K562 (cell line): ENCODE measurements around the gene HNRNPF. TPM values are rescaled to one million over a fixed set of nuclear protein-coding genes. Genes with fewer than 3 reads are reported as not detected.

Experiments
- BCOR ChIP-seq: fragments of 450-650 bp; IDR thresholded peaks from 2 replicates; pipeline ENCODE4 v1.6.1; 2016
- CC2D1A ChIP-seq: fragments of 450-650 bp; IDR thresholded peaks from 2 replicates; pipeline ENCODE4 v1.6.1; 2017; ENCODE audit warnings: mild to moderate bottlenecking
- DMBX1 ChIP-seq: fragments of 250-450 bp; sonication (Bioruptor Pico); IDR thresholded peaks from 2 replicates; pipeline ENCODE4 v1.8.0; 2022; ENCODE audit warnings: inconsistent platforms, mild to moderate bottlenecking, moderate library complexity, borderline replicate concordance
- ERF ChIP-seq: fragments of 450-650 bp; formaldehyde crosslinking; IDR thresholded peaks from 2 replicates; pipeline ENCODE4 v1.4.0; 2020; ENCODE audit warnings: mild to moderate bottlenecking, mixed read lengths
- HDAC2 ChIP-seq: fragments of 450-650 bp; IDR thresholded peaks from 2 replicates; pipeline ENCODE4 v1.6.1; 2016; ENCODE audit warnings: mild to moderate bottlenecking
- KAT8 ChIP-seq: fragments of 450-650 bp; IDR thresholded peaks from 2 replicates; pipeline ENCODE4 v1.6.1; 2016; ENCODE audit warnings: low read depth, mild to moderate bottlenecking
- KDM5B ChIP-seq: fragments of 200-600 bp; sonication (generic); IDR thresholded peaks from 2 replicates; pipeline ENCODE4 v1.6.1; 2012; ENCODE audit warnings: low read depth, mild to moderate bottlenecking, moderate library complexity, low read length, control low read depth, inconsistent platforms; ENCODE audit not compliant: insufficient replicate concordance
- MCM2 ChIP-seq: fragments of 450-650 bp; IDR thresholded peaks from 2 replicates; pipeline ENCODE4 v1.6.1; 2017; ENCODE audit warnings: low read depth, mild to moderate bottlenecking
- MIER1 ChIP-seq: fragments of 450-650 bp; IDR thresholded peaks from 2 replicates; pipeline ENCODE4 v1.6.1; 2016; ENCODE audit warnings: antibody characterized with exemption, mild to moderate bottlenecking, low read depth
- OTX1 ChIP-seq: fragments of 450-650 bp; formaldehyde crosslinking; IDR thresholded peaks from 2 replicates; pipeline ENCODE4 v1.4.0; 2022; ENCODE audit warnings: mild to moderate bottlenecking
- PHF21A ChIP-seq: fragments of 450-650 bp; IDR thresholded peaks from 2 replicates; pipeline ENCODE4 v1.6.1; 2017; ENCODE audit warnings: low read depth, borderline replicate concordance
- SIN3A ChIP-seq, 2 experiments: fragments of 150-350 bp in 1 of 2; IDR thresholded peaks; 2 replicates each; pipeline ENCODE4 v1.6.1; 2011 to 2016; ENCODE audit warnings: borderline replicate concordance in 2 of 2, low read depth in 2 of 2, low read length in 2 of 2, mild to moderate bottlenecking in 2 of 2, moderate library complexity in 2 of 2; ENCODE audit not compliant: control insufficient read depth in 1 of 2
- SMARCB1 ChIP-seq: IDR thresholded peaks from 2 replicates; pipeline ENCODE4 v1.6.1; 2011; ENCODE audit warnings: improper control_type of control experiment, low read depth; ENCODE audit not compliant: insufficient read length
- SNIP1 ChIP-seq: fragments of 450-650 bp; IDR thresholded peaks from 2 replicates; pipeline ENCODE4 v1.7.1; 2017; ENCODE audit warnings: low read depth, mild to moderate bottlenecking
- SRSF3 ChIP-seq: fragments of 200-400 bp; formaldehyde crosslinking; IDR thresholded peaks from 2 replicates; pipeline ENCODE4 v1.6.1; 2016; ENCODE audit warnings: mild to moderate bottlenecking, low read length, moderate library complexity; ENCODE audit not compliant: insufficient read depth
- TAF7 ChIP-seq: fragments of 450-650 bp; IDR thresholded peaks from 2 replicates; pipeline ENCODE4 v1.6.1; 2016; ENCODE audit warnings: missing genetic modification characterization, missing compliant biosample characterization
- TAL1 ChIP-seq: fragments of 450-650 bp; IDR thresholded peaks from 2 replicates; pipeline ENCODE4 v1.6.1; 2016; ENCODE audit warnings: mild to moderate bottlenecking
- TEAD1 ChIP-seq, 2 experiments: fragments of 450-650 bp in 1 of 2; sonication (generic) in 1 of 2; formaldehyde crosslinking; IDR thresholded peaks; 2 replicates each; pipeline versions ENCODE4 v1.4.0 to v1.8.0; 2020 to 2022; ENCODE audit warnings: mild to moderate bottlenecking in 2 of 2, missing genetic modification reagents in 1 of 2
- THRAP3 ChIP-seq: fragments of 450-650 bp; IDR thresholded peaks from 2 replicates; pipeline ENCODE4 v1.6.1; 2016; ENCODE audit warnings: mild to moderate bottlenecking, inconsistent platforms, borderline replicate concordance
- ZFP30 ChIP-seq: fragments of 250-450 bp; sonication (Bioruptor Pico); IDR thresholded peaks from 2 replicates; pipeline ENCODE4 v1.8.0; 2022; ENCODE audit warnings: moderate library complexity, mild to moderate bottlenecking, inconsistent platforms, borderline replicate concordance
- ZFPM2 ChIP-seq: fragments of 250-450 bp; sonication (Bioruptor Pico); IDR thresholded peaks from 2 replicates; pipeline ENCODE4 v1.5.1; 2022; ENCODE audit warnings: mild to moderate bottlenecking
- ZNF23 ChIP-seq: fragments of 250-450 bp; sonication (Bioruptor Pico); IDR thresholded peaks from 2 replicates; pipeline ENCODE4 v1.4.0; 2020; ENCODE audit warnings: mild to moderate bottlenecking
- ZNF445 ChIP-seq: fragments of 250-450 bp; sonication (Bioruptor Pico); IDR thresholded peaks from 2 replicates; pipeline ENCODE4 v1.4.0; 2020; ENCODE audit warnings: low read depth, mild to moderate bottlenecking, moderate library complexity
- ZNF57 ChIP-seq: fragments of 450-650 bp; formaldehyde crosslinking; IDR thresholded peaks from 2 replicates; pipeline ENCODE4 v1.4.0; 2020; ENCODE audit warnings: mild to moderate bottlenecking, moderate library complexity
- ZNF644 ChIP-seq: fragments of 200-800 bp; sonication (Bioruptor generic); IDR thresholded peaks from 2 replicates; pipeline ENCODE4 v1.6.1; 2016; ENCODE audit warnings: low read depth, missing genetic modification characterization, missing compliant biosample characterization
- ZNF695 ChIP-seq: fragments of 450-650 bp; formaldehyde crosslinking; IDR thresholded peaks from 2 replicates; pipeline ENCODE4 v1.4.0; 2020; ENCODE audit warnings: mild to moderate bottlenecking, moderate library complexity
- ZNF707 ChIP-seq: fragments of 250-450 bp; sonication (Bioruptor Pico); conservative IDR thresholded peaks from 2 replicates; pipeline ENCODE4 v1.8.0; 2022; ENCODE audit warnings: inconsistent platforms, mild to moderate bottlenecking, moderate library complexity
- polyA plus RNA-seq, 8 experiments: library from polyadenylated mRNA; depleted of rRNA in 4 of 8; stranded (reverse) in 5 of 8; unstranded in 3 of 8; fragments of >200 nt; fragmentation: Nextera tagmentation in 2 of 8; fragmentation: Illumina TruSeq in 1 of 8; extraction: Ambion mirVana in 2 of 8; extraction: Trizol in 1 of 8; gene quantifications; 2 replicates each; pipeline versions ENCODE4 v1.2.1 to v1.2.3, GENCODE V29; 2011 to 2014; ENCODE audit warnings: inconsistent platforms in 1 of 8, missing spikeins in 1 of 8
- total RNA-seq, 7 experiments: library from RNA; depleted of rRNA in 6 of 7; stranded (reverse); fragments of >200 nt in 6 of 7; fragmentation: Illumina TruSeq in 2 of 7; extraction: Trizol in 2 of 7; gene quantifications; 2 replicates each; pipeline versions ENCODE4 v1.2.1 to v1.2.3, GENCODE V29; 2011 to 2021; ENCODE audit warnings: low replicate concordance in 1 of 7
- TF ChIP-seq, protein P1 (sequence below), 2 experiments: fragments of 450-650 bp; IDR thresholded peaks; 2 replicates each; pipeline ENCODE4 v1.6.1; 2016

The HNRNPF gene
- total and polyA plus RNA-seq, 9 of the 15 experiments (the other 6 are each of a cell fraction or from before 2014, with no cell fraction given) = 192 to 489 (median 416) TPM

DNA sequence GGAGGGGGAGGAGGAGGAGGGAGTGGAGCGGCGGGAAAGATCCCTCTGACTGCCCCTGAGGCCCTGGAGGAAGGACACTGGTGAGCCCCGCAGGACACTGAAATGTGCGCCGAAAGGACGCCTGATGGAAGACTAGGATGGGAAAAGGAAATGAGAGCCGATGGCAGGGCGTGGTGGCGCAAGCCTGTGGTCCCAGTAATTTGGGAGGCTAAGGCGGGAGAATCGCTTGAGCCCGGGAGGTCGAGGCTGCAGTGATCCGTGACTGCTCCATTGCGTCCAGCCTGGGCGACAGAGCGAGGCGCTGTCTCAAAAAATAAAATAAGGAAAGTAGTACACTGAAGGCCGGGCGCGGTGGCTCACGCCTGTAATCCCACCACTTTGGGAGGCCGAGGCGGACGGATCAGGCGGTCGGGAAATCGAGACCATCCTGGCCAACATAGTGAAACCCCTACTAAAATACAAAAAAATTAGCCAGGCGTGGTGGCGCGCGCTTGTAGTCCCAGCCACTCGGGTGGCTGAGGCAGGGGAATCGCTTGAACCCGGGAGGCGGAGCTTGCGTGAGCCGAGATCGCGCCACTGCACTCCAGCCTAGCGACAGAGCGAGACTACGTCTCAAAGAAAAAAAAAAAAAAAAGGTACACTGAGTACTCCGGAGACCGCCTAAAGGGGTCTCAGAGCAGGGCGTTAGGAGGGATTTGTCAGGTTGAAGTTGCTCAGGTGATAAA is 561 bp upstream of the HNRNPF start (continued):
- TF ChIP-seq OTX1 (CRISPR knock-in tag) = peak; percentile 72; the same call in 1 of the 2 replicates
- TF ChIP-seq ZNF695 (CRISPR knock-in tag) = no peak; the same call in 1 of the 2 replicates
- peak; percentile 56; the same call in 1 of the 2 replicates for TF ChIP-seq DMBX1 (CRISPR knock-in tag)
- TF ChIP-seq ZFP30 (CRISPR knock-in tag) = no peak
- no peak for TF ChIP-seq KAT8
- TF ChIP-seq CC2D1A = peak; percentile 63; the same call in 1 of the 2 replicates
- TF ChIP-seq SNIP1 = no peak
- TF ChIP-seq MCM2 = no peak
- peak; percentile 60; the same call in 1 of the 2 replicates for TF ChIP-seq MIER1
- no peak for TF ChIP-seq ZNF644 (tag)
- no peak for TF ChIP-seq TAL1
- TF ChIP-seq HDAC2 = peak; percentile 10
- peak; percentile 97 for TF ChIP-seq THRAP3
- TF ChIP-seq SMARCB1 = no peak
- peak; percentile 26; the same call in 1 of the 2 replicates for TF ChIP-seq TAF7 (tag)
- no peak for TF ChIP-seq PHF21A
- no peak for TF ChIP-seq SRSF3
- TF ChIP-seq ZNF707 (CRISPR knock-in tag) = peak; percentile 38; the same call in 1 of the 2 replicates
- no peak for TF ChIP-seq ZNF57 (CRISPR knock-in tag)
- TF ChIP-seq BCOR = peak; percentile 79
- peak; percentile 81; the same call in 1 of the 2 replicates for TF ChIP-seq ERF
- 0 out of 2 replicates have a peak, but pooled peaks have one; percentile 50 for TF ChIP-seq ZFPM2
- no peak for TF ChIP-seq ZNF23
- TF ChIP-seq, protein P1, sequence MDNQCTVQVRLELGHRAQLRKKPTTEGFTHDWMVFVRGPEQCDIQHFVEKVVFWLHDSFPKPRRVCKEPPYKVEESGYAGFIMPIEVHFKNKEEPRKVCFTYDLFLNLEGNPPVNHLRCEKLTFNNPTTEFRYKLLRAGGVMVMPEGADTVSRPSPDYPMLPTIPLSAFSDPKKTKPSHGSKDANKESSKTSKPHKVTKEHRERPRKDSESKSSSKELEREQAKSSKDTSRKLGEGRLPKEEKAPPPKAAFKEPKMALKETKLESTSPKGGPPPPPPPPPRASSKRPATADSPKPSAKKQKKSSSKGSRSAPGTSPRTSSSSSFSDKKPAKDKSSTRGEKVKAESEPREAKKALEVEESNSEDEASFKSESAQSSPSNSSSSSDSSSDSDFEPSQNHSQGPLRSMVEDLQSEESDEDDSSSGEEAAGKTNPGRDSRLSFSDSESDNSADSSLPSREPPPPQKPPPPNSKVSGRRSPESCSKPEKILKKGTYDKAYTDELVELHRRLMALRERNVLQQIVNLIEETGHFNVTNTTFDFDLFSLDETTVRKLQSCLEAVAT (IDR thresholded peaks at IDR 0.05) = peak; percentile 32 to 96; a peak in 1 of 4 replicates
- TF ChIP-seq TEAD1 (CRISPR knock-in tag; IDR thresholded peaks at IDR 0.05) = peak in 1 of 2 experiments; percentile 62; a peak in 1 of 4 replicates
- TF ChIP-seq KDM5B = peak; percentile 30
- TF ChIP-seq SIN3A (IDR thresholded peaks at IDR 0.05; ENCODE audit: borderline replicate concordance in 2 of 2, control insufficient read depth in 1 of 2, low read depth in 2 of 2, low read length in 2 of 2) = 0 out of 4 replicates have a peak, but pooled peaks of 1 of the 2 experiments have one; percentile 25
- TF ChIP-seq ZNF445 (CRISPR knock-in tag) = 0 out of 2 replicates have a peak, but pooled peaks have one; percentile 42
